ENCODE measurements around the gene PUM1.
"Not testable (repeated sequence)": the region's sequence is repeated elsewhere in the genome, so short reads cannot be mapped to it uniquely, and the experiment has no call there.

Gene PUM1

GRCh38 chr1:31105646-31106045 lies 40.1 kb upstream of the PUM1 start:
- Histone ChIP-seq H3K36me3 (no peaks in the 10 kb centered on the region), H3K4me3 (ENCODE audit: low read depth, low read length) (no peak overlapping the region), H3K27me3 (no peaks in the 10 kb centered on the region), H3K9me3 (no peaks in the 10 kb centered on the region), H3K4me1 (no peaks in the 10 kb centered on the region)
- no peak for DNase-seq
- TF ChIP-seq, protein P1, sequence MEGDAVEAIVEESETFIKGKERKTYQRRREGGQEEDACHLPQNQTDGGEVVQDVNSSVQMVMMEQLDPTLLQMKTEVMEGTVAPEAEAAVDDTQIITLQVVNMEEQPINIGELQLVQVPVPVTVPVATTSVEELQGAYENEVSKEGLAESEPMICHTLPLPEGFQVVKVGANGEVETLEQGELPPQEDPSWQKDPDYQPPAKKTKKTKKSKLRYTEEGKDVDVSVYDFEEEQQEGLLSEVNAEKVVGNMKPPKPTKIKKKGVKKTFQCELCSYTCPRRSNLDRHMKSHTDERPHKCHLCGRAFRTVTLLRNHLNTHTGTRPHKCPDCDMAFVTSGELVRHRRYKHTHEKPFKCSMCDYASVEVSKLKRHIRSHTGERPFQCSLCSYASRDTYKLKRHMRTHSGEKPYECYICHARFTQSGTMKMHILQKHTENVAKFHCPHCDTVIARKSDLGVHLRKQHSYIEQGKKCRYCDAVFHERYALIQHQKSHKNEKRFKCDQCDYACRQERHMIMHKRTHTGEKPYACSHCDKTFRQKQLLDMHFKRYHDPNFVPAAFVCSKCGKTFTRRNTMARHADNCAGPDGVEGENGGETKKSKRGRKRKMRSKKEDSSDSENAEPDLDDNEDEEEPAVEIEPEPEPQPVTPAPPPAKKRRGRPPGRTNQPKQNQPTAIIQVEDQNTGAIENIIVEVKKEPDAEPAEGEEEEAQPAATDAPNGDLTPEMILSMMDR (IDR thresholded peaks at IDR 0.05; ENCODE audit: low read depth, low read length) = no peak

DNA sequence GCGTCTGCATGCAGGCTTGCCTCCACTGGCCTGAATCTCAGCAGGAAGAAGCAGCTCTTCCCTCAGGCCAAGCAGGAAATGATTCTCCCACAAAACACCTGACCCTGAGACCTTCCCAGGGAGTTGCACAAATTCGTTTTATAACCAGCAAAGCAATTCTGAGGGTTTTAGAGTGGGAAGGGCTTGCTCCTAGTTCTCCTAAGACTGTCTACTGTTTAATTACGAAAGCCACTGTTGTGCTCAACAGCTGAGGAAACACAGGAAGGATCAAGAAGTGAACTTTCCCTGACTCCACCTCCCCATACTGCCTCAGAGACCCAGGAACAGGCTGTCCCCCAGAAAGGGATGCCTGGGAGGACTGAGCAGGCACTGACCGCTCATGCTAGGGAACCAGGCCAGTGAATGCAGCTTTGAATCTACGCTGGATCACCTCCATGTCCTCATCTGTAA lies 37.0 kb upstream of the PUM1 start:
- TF ChIP-seq, protein P1 (IDR thresholded peaks at IDR 0.05; ENCODE audit: low read depth, low read length) = no peak
- DNase-seq = no peak
- Histone ChIP-seq H3K27me3 (no peaks in the 10 kb centered on the region), H3K9me3 (no peaks in the 10 kb centered on the region), H3K36me3 (no peaks in the 10 kb centered on the region), H3K4me3 (ENCODE audit: low read depth, low read length) (no peak overlapping the region), H3K4me1 (no peaks in the 10 kb centered on the region)

DNA sequence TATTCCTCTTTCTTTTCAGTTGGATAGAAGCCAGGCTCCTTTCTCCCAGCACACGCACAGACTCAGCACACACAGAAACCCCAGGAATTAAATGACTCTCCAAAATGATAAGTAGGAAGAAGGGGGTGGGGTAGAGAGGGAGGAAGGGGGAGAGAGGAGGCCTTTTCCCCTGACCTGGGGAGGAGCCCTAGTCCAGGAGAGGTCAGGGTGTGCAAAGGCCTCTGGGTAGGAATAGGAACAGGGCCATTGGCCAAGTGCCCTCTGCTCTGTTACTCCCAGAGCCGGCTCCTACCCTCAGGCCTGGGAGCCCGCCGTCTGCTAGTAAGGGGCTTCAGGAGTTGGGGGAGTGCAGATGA lies 35.6 kb upstream of the PUM1 start:
- Histone ChIP-seq H3K4me3 (ENCODE audit: low read depth, low read length) (no peak overlapping the region), H3K36me3 (no peaks in the 10 kb centered on the region), H3K27me3 (no peaks in the 10 kb centered on the region), H3K4me1 (no peaks in the 10 kb centered on the region), H3K9me3 (no peaks in the 10 kb centered on the region)
- TF ChIP-seq, protein P1 (IDR thresholded peaks at IDR 0.05; ENCODE audit: low read depth, low read length) = no peak
- no peak for DNase-seq

DNA sequence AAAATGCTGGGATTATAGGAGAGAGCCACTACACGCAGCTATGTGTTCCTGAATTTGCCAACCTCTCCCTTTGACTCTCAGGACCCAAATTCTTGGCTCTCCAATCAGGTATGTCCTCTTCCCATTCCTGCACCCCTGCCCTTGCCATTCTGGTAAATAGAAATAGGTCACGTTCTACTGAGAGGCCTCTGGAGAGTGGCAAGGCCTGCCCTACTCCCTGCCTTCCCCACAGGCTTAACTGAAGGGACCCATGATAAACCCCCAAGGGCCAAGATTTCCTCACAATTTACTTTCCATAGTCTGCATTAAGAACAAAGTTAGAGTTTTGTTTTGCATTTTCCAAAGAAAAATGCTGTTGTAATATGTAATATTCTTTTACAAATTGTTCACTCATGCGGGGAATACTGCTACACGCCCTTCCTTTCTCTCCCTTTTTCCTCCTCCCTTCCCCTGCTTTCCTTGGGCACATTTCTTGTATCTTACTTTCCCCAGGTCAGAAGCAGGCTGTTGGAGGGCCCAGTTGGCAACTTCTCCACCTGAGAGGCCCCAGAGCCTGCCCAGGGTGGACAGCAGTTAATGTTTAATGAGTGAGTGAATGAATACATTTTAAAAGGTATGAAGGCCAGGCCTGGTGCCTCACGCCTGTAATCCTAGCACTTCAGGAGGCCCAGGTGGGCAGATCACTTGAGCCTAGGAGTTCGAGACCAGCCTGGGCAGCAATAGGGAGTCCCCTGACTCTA lies 33.9 kb upstream of the PUM1 start:
- H3K36me3 ChIP-seq = no peaks in the 10 kb centered on the region
- no peak for DNase-seq
- H3K27me3 ChIP-seq = no peaks in the 10 kb centered on the region
- H3K9me3 ChIP-seq = no peaks in the 10 kb centered on the region
- TF ChIP-seq, protein P1 (IDR thresholded peaks at IDR 0.05; ENCODE audit: low read depth, low read length) = no peak
- H3K4me1 ChIP-seq = no peaks in the 10 kb centered on the region
- H3K4me3 ChIP-seq (ENCODE audit: low read depth, low read length) = no peak overlapping the region

- DNase-seq = no peak
- H3K4me3 ChIP-seq (ENCODE audit: low read depth, low read length) = no peak overlapping the region
- no peaks in the 10 kb centered on the region for H3K4me1 ChIP-seq
- H3K27me3 ChIP-seq = no peaks in the 10 kb centered on the region
- TF ChIP-seq, protein P1 (IDR thresholded peaks at IDR 0.05; ENCODE audit: low read depth, low read length) = no peak
- H3K36me3 ChIP-seq = no peaks in the 10 kb centered on the region
- no peaks in the 10 kb centered on the region for H3K9me3 ChIP-seq
Measured at GRCh38 chr1:31095985-31096384, 30.5 kb upstream of the PUM1 start.

DNA sequence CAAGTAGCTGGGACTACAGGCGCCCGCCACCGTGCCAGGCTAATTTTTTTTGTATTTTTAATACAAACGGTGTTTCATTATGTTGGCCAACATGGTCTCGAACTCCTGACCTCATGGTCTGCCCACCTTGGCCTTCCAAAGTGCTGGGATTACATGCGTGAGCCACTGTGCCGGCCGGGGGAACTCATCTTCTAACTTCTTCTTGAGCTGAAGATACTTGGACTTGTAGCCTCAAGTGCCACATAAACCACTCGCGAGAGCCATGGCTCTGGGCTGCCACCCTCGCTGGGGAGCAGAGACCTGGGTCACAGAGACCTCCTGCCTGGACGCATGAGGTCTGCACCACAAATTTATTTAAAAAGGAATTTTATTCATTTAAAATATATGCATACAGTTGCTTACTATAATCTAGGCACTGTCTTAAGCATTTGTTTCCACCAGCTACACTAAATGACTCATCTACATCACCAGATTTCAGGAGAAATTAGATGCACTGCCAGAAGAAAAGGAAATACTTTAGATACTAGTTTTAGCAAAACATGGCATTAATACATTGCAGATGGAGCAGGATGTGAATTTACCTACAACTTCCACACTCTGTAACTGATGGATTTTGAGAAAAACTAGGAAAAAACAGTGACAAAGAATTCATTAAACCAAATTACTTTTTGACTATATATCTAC lies 29.9 kb upstream of the PUM1 start:
- no peaks in the 10 kb centered on the region for H3K4me1 ChIP-seq
- no peak for DNase-seq
- no peaks in the 10 kb centered on the region for H3K27me3 ChIP-seq
- TF ChIP-seq, protein P1 (IDR thresholded peaks at IDR 0.05; ENCODE audit: low read depth, low read length) = no peak
- H3K4me3 ChIP-seq (ENCODE audit: low read depth, low read length) = no peak overlapping the region
- no peaks in the 10 kb centered on the region for H3K9me3 ChIP-seq
- no peaks in the 10 kb centered on the region for H3K36me3 ChIP-seq

- not testable (repeated sequence) for H3K27me3 ChIP-seq; H3K4me1 ChIP-seq; DNase-seq; H3K4me3 ChIP-seq (ENCODE audit: low read depth, low read length); H3K9me3 ChIP-seq; H3K36me3 ChIP-seq
Measured at GRCh38 chr1:31088081-31088480, 22.6 kb upstream of the PUM1 start.
